ENCODE measurements around the gene ARID1B. TPM values are rescaled to one million over a fixed set of nuclear protein-coding genes. Genes with fewer than 3 reads are reported as not detected.

ARID1B gene
- total RNA-seq, 6 experiments from 2014 or later, result 32.5 to 44.3 (median 36.5) TPM

- Mint-ChIP-seq H3K36me3 (ENCODE audit: low read depth) (peaks cover 15% of the 10 kb centered on the region), H3K27me3 (ENCODE audit: insufficient read depth) (no peaks in the 10 kb centered on the region; the same call in none of the 2 replicates), H3K4me1 (ENCODE audit: low read depth) (peaks cover 5% of the 10 kb centered on the region), H3K27ac (no peak overlapping the region), H3K9me3 (no peaks in the 10 kb centered on the region), H3K4me3 (no peak overlapping the region)
- DNase-seq, result no peak
- no peak for TF ChIP-seq CTCF (IDR thresholded peaks at IDR 0.05)
These were observed 409.6 kb downstream of the ARID1B start for GRCh38 chr6:157186785-157187181.

DNA sequence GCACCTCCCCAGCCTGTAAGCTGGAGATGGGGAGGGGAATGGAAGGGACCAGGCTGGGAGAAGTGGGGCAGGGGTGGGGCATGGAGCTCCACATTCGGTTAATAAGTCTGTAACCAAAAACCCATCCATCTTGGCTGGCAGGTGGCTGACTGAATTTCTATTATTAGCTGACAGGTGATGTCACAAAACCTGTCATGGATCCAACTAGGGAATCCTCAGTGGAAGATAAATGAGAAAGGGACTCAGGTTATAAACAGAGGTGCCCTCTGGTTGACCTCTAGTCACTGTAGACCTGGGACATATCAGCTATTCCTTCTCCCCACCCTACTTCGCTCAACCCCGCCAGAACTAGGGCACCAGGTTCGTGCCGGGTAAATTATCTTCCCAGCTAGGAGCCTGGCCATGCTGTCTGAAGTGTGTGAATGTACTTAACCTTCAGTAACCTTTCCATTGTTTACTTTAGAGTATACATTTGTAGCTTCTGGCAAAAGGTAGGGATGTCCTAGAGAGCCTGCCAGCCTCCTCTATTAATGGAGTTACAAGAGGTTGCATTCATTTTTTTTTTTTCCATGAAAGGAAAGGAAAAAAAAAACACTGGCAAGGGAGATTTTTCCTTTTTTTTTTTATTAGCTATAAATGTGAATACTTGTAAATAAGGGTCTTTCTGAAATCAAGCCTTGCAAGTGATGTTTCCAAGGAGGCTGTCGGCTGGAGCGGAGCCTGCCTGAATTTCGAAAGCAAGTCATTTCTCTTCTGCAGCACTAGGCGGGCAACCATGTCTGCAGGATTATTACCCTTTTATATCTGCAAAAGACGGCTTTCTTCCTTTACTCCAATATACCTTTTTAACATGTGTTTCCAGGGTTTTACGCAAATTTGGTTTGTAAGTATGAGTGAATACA lies 410.3 kb downstream of the ARID1B start:
- TF ChIP-seq CTCF (IDR thresholded peaks at IDR 0.05), result no peak
- no peak overlapping the region for H3K4me3 Mint-ChIP-seq
- H3K9me3 Mint-ChIP-seq, result no peaks in the 10 kb centered on the region
- no peak for DNase-seq
- H3K27ac Mint-ChIP-seq, result no peak overlapping the region
- peaks cover 5% of the 10 kb centered on the region for H3K4me1 Mint-ChIP-seq (ENCODE audit: low read depth)
- peaks cover 15% of the 10 kb centered on the region for H3K36me3 Mint-ChIP-seq (ENCODE audit: low read depth)
- no peaks in the 10 kb centered on the region; the same call in 1 of the 2 replicates for H3K27me3 Mint-ChIP-seq (ENCODE audit: insufficient read depth)

DNA sequence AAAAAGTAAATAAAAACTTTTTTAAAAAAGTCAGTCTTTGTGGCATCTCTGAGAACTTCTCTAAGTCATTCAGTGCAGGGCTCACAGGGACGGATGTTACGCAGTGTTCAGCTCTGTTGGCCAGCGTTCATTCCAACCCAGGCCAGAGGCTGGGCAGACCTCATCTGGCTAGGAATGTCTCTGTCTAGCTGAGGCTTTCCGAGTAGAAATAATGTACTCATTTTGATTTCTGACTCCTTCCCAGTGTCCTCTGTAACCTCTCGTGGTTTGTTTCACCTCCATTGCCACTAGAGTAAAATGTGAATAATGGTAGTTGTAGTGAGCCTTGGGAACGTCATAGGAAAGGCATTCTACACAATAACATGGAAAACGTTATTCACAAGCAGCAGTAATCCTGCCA lies 411.0 kb downstream of the ARID1B start:
- no peak for TF ChIP-seq CTCF (IDR thresholded peaks at IDR 0.05)
- H3K27me3 Mint-ChIP-seq (ENCODE audit: insufficient read depth), result no peaks in the 10 kb centered on the region; the same call in 1 of the 2 replicates
- peaks cover 18% of the 10 kb centered on the region for H3K36me3 Mint-ChIP-seq (ENCODE audit: low read depth)
- no peaks in the 10 kb centered on the region for H3K9me3 Mint-ChIP-seq
- no peak overlapping the region for H3K27ac Mint-ChIP-seq
- no peak overlapping the region for H3K4me3 Mint-ChIP-seq
- DNase-seq, result no peak
- H3K4me1 Mint-ChIP-seq (ENCODE audit: low read depth), result peaks cover 5% of the 10 kb centered on the region

DNA sequence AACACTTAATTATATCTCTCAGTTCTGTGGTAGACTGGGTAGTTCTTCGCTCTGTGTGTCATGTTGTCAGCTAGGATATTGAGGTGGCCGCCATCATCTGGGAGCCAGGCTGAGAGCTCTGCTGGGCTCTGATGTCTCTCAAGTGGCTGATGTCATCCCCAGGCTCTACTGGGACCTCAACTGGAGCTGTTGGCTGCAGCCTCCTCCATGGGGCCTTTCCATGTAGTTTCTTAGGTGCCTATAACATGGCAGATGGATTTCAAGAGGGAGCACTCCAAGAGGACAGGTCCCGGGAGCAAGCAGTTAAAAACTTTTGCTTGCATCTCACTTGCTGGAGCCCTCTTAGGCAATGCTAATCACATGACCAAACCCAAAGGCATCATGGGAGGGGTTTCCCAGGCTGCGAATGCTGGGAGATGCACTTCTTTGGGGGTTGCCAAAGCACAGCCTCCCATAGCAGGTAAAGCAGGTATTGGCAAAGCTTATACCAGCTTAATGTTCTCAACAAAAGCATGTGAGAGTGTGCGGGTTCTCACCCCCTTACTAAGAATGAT lies 416.3 kb downstream of the ARID1B start:
- no peak overlapping the region for H3K27ac Mint-ChIP-seq
- peaks cover 24% of the 10 kb centered on the region for H3K36me3 Mint-ChIP-seq (ENCODE audit: low read depth)
- H3K27me3 Mint-ChIP-seq (ENCODE audit: insufficient read depth), result peaks cover 1% of the 10 kb centered on the region; the same call in 1 of the 2 replicates
- TF ChIP-seq CTCF (IDR thresholded peaks at IDR 0.05), result no peak
- no peaks in the 10 kb centered on the region for H3K4me1 Mint-ChIP-seq (ENCODE audit: low read depth)
- no peaks in the 10 kb centered on the region for H3K9me3 Mint-ChIP-seq
- DNase-seq, result no peak
- no peak overlapping the region for H3K4me3 Mint-ChIP-seq

DNA sequence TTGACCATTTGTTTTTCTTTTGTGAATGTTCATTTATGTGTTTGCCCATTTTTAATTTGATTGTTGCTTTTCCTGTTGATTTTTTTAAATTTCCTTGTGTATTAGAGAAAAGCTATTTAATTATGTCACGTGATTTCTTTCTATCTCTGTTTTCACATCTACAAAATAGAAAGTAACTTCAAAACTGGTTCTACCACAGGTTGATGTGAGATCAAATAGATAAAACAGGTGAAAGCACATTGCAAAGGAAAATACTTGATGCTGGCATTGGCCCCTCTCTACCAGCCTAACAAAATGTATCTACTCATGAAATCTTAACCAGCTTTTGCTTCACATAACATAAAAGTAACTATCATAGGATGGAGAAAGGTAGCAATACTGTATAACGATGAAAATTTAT lies 416.9 kb downstream of the ARID1B start:
- no peak overlapping the region for H3K4me3 Mint-ChIP-seq
- no peak for DNase-seq
- H3K9me3 Mint-ChIP-seq, result no peaks in the 10 kb centered on the region
- H3K27me3 Mint-ChIP-seq (ENCODE audit: insufficient read depth), result peaks cover 1% of the 10 kb centered on the region; the same call in 1 of the 2 replicates
- no peak for TF ChIP-seq CTCF (IDR thresholded peaks at IDR 0.05)
- peaks cover 24% of the 10 kb centered on the region for H3K36me3 Mint-ChIP-seq (ENCODE audit: low read depth)
- H3K27ac Mint-ChIP-seq, result no peak overlapping the region
- H3K4me1 Mint-ChIP-seq (ENCODE audit: low read depth), result no peaks in the 10 kb centered on the region
